Coronary artery (tissue), 2 donors: ENCODE results near the gene KLF1.
"Not testable (repeated sequence)": the region's sequence is repeated elsewhere in the genome, so short reads cannot be mapped to it uniquely, and the experiment has no call there.

ENCODE experiments used
- DNase-seq: peaks from one replicate; pipeline ENCODE4 v3.0.0-alpha.2; 2017; ENCODE audit warnings: low spot score
- H3K27ac ChIP-seq, 2 donors: fragments of 200-600 bp; sonication (generic); one replicate each; pipeline ENCODE4 v1.5.1; 2016 to 2019
- H3K4me3 ChIP-seq: fragments of 200-600 bp; sonication (generic); 2 replicates; pipeline ENCODE4 v1.5.1; 2016; ENCODE audit warnings: mild to moderate bottlenecking, moderate library complexity
- TF ChIP-seq, protein P1 (sequence below): fragments of 200-600 bp; sonication (generic); IDR thresholded peaks from one replicate; pipeline ENCODE4 v1.5.1; 2019; ENCODE audit warnings: antibody characterized with exemption

The KLF1 gene

DNA sequence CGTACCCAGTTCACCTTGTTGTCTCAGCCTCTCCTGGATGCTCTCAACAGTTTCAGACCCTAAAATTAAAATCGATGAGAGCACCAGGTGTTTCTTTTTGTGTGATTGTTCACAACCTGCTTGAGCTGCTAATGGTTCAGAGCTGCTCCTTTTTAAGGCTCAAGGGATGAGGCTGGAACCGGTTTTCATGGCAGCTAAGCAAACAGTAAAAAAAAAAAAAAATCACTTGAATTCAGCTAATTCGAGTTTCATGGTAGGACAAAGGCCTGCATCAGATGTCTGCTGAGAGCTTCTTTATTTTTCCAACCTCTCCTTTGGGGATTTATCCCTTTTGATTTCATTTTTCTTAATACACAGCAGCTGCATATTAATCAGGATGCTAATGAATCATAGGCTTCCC lies 25.6 kb upstream of the KLF1 start:
- TF ChIP-seq, protein P1, sequence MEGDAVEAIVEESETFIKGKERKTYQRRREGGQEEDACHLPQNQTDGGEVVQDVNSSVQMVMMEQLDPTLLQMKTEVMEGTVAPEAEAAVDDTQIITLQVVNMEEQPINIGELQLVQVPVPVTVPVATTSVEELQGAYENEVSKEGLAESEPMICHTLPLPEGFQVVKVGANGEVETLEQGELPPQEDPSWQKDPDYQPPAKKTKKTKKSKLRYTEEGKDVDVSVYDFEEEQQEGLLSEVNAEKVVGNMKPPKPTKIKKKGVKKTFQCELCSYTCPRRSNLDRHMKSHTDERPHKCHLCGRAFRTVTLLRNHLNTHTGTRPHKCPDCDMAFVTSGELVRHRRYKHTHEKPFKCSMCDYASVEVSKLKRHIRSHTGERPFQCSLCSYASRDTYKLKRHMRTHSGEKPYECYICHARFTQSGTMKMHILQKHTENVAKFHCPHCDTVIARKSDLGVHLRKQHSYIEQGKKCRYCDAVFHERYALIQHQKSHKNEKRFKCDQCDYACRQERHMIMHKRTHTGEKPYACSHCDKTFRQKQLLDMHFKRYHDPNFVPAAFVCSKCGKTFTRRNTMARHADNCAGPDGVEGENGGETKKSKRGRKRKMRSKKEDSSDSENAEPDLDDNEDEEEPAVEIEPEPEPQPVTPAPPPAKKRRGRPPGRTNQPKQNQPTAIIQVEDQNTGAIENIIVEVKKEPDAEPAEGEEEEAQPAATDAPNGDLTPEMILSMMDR, result no peak
- no peak for DNase-seq
- Histone ChIP-seq H3K27ac (peak overlapping the region; percentile 71 to 80), H3K4me3 (peak overlapping the region; percentile 28)

DNA sequence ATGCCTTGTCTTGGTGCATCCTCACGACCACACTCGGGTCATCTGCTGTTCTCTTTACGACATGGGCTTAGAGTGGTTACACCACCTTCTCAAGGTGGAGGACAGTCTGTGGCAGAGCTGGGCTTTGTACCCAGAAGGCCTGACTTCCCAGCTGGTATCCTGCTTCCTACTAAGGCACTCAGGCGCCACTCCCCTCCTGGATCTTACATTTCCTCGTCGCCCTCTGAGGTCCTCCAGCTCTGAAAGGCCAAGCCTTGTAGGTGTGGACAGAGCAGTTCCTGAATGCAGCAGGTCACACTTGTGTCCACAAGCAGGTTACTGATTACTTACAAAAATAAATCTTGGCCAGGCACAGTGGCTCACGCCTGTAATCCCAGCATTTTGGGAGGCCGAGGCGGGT lies 20.2 kb upstream of the KLF1 start:
- TF ChIP-seq, protein P1, result no peak
- DNase-seq, result no peak
- H3K4me3 ChIP-seq, result no peak overlapping the region
- H3K27ac ChIP-seq, result no peak overlapping the region

DNA sequence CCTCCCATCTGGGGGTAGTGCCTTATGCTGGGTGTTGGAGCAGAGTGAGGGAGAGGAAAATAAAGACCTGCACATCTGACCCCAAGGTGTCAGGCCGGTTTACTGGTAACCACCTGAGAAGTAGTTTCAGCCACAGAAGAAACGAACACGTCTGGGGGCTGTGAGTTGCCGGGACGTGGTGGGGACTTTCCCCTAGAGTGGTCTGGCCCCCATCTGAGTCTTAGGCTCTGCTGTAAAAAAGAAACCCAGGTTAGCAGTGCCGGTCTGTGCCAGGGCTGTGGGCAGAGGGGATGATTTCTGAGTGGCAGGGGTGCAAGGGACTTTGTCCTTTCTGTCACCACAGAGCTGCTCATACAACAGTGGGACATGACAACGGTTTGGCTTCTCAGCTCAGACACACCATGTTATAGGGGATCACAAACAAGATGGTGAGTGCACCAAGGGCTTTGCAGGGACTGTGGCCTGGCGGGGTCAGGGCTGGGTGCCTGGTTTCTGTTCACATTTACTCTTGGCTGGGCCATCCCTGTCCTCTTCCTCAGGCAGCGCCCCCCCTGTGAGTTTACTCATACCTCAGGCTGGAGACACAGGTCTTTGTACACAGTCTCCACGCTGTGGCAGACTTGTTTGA lies 13.0 kb upstream of the KLF1 start:
- DNase-seq, result no peak
- TF ChIP-seq, protein P1, result no peak
- Histone ChIP-seq H3K27ac (no peak overlapping the region), H3K4me3 (no peak overlapping the region)

DNA sequence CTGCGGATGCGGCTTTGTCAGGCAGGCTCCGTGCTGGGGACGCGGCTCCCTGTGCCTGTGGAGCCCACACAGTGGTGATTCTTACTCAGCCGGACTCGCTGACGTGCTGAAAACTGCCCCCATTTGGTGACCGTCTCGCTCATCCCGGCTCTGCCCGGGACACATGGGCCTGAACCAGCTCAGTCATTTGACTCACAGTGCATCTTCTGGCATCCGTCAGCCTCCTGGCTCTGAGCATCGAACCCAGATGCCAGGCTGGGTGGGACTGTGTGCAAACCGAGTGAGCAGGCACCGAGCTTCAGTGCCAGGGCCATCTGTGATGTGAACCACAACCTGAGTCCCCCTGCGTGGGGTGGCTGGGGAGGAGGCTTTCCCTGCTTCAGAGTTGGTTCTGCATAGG lies 9.5 kb upstream of the KLF1 start:
- Histone ChIP-seq H3K27ac (no peak overlapping the region), H3K4me3 (no peak overlapping the region)
- DNase-seq, result no peak
- TF ChIP-seq, protein P1, result no peak

DNA sequence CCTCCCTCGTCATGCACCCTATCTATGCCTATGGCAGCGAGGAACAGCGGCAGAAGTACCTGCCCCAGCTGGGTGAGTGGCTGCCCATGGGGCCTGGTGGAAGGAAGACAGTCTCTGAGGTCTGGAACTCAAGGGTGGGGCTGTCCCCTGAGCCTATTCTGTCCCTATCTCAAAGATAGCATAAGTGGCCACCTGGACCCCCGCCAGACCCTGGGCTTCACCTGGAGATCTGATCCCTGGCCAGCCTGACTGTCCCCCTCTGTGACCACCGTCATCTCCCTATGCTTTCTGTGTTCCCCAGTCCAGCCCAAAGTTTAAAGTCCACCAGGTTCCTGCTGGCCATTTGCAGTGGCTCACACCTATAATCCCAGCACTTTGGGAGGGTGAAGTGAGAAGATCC lies 6.6 kb upstream of the KLF1 start:
- Histone ChIP-seq H3K4me3 (no peak overlapping the region), H3K27ac (no peak overlapping the region)
- TF ChIP-seq, protein P1, result no peak
- no peak for DNase-seq

DNA sequence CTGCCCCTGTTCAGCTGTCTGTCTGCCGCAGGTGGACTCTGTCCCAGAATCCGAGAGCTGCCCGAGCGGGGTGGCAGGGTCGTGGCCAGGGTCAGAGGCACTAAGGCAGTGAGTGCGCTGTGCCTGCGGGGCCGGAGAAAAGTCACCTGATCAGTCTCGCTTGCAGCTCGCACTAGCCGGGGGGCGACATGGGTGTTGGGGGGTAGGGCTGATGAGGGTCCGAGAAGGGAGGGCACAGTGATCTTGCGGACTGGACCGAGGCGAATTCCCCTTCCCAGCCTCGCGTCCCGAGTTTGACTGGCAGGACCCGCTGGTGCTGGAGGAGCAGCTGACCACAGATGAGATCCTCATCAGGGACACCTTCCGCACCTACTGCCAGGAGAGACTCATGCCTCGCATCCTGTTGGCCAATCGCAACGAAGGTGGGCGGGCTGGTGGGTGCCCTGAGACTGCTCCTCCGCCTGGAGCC lies 4.6 kb upstream of the KLF1 start:
- H3K27ac ChIP-seq, result peak overlapping the region; percentile 75 to 83
- TF ChIP-seq, protein P1, result no peak
- peak overlapping the region; percentile 80 for H3K4me3 ChIP-seq
- no peak for DNase-seq

DNA sequence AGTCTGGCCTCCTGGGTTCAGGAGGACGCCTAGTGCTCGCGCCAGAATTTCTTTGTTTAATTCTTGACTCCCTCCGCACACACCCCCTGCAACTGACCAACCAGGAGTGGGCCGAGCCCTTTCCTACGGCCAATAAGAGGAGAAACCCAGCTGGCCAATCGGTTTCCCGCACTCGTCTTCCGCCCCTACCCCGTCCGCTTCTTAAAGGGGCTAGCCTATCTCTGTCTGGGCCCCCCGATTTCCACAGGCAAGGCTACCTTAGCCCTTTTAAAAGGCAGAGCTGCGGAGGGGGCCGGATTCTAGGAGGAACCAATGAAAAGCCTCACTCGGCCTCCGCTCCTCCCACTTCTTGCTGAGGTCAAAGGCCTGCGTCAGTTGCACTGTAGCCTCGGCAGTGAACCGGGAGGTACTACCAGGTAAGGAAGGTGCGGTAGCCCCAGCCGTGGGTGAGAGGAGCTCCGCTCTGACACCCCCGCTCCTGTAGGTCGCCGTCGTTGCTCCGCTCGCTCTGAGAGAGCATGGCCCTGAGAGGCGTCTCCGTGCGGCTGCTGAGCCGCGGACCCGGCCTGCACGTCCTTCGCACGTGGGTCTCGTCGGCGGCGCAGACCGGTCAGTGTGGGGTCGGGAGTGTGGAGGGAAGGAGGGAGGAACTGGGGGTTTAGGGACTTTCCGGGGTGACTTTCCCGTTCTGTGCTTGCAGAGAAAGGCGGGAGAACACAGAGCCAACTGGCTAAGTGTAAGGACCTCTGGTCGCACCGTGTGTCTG lies 4.0 kb upstream of the KLF1 start, which contains the start of gene GCDH:
Gene GCDH (plus strand): TSS at position 374 of the 766 bp plus-strand sequence. CDS start 145 bp downstream, at position 519.
- Histone ChIP-seq H3K4me3 (peak within 1 kb of the TSS; percentile 80), H3K27ac (peak within 1 kb of the TSS; percentile 75 to 83)
- DNase-seq, result peak; percentile 99
- TF ChIP-seq, protein P1, result no peak

DNA sequence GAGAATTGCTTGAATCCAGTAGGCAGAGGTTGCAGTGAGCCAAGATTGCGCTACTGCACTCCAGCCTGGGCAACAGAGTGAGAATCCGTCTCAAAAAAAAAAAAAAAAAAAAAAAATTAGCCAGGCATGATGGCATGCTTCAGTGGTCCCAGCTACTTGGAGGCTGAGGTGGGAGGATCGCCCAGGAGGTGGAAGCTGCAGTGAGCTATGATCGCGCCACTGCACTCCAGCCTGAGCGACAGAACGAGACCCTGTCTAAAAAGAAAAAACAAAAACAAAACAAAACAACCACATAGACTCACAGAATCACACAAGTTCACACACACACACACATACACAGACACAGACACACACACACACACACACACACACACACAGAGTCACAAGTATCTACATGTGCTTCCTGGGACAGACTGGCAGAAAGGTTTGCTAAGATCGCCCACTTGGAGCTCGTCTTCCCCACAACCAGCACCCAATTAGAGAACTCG lies 3.3 kb upstream of the KLF1 start:
- peak overlapping the region; percentile 75 to 83 for H3K27ac ChIP-seq
- H3K4me3 ChIP-seq, result peak overlapping the region; percentile 80
- not testable (repeated sequence) for DNase-seq
